HepG2 (cell line): Measurements from ENCODE around the gene SAPCD2. TPM values are rescaled to one million over a fixed set of nuclear protein-coding genes. Genes with fewer than 3 reads are reported as not detected.
A peak's percentile ranks its signal among the peaks of the same experiment; 100 is the strongest.

Source experiments
- ATAC-seq: fragments of 200-7000 bp; cut with Tn5 transposase; 3 replicates; pipeline ENCODE4 v1.9.1; 2020; ENCODE audit warnings: mild to moderate bottlenecking, moderate library complexity
- BruUV-seq: library from RNA; stranded (reverse); fragments of 400-500 nt; replicated peaks from 2 replicates; lab custom pipeline; 2021; lab: Mats Ljungman, UMichigan
- CTCF ChIA-PET: fragments of 300-600 bp; formaldehyde crosslinking; extraction: SDS; loops from one replicate; lab custom pipeline; 2021; ENCODE audit warnings: low total read pairs, inconsistent platforms, low intra/inter-chr PET ratio; lab: Yijun Ruan, JAX
- POLR2A ChIA-PET: fragments of 350-600 bp; sonication (Branson Sonifier 250); formaldehyde crosslinking; loops from one replicate; lab custom pipeline; 2020; ENCODE audit warnings: antibody characterized with exemption, inconsistent platforms; lab: Yijun Ruan, JAX
- DNase-seq: peaks from one replicate; pipeline ENCODE4 v3.0.0-alpha.2; 2015; ENCODE audit warnings: low spot score
- FAIRE-seq: peaks from 3 replicates; lab custom pipeline; 2011; peaks lifted over from hg19 to GRCh38; lab: Jason Lieb, UNC
- H2AFZ ChIP-seq: one replicate; pipeline ENCODE4 v1.6.1; 2011; ENCODE audit warnings: low read length, inconsistent platforms
- H3K27ac ChIP-seq: fragments of 300-600 bp; 3 replicates; pipeline ENCODE4 v1.8.0; 2011; ENCODE audit warnings: mixed run types, mild to moderate bottlenecking, mixed read lengths, low read length, inconsistent platforms; ENCODE audit not compliant: insufficient read depth; ENCODE audit errors: extremely low read length
- H3K27me3 ChIP-seq, 2 experiments: fragments of 200-600 bp in 1 of 2; 2 replicates in 1 of 2; 3 replicates in 1 of 2; pipeline versions ENCODE4 v1.6.0 to v1.8.0; 2011; ENCODE audit warnings: low read length in 2 of 2, mild to moderate bottlenecking in 2 of 2, moderate library complexity in 2 of 2, inconsistent platforms in 1 of 2; ENCODE audit not compliant: insufficient read depth in 2 of 2, control insufficient read depth in 1 of 2
- H3K36me3 ChIP-seq, 2 experiments: fragments of 200-600 bp in 1 of 2; replicated peaks in 1 of 2; 2 replicates in 1 of 2; 3 replicates in 1 of 2; pipeline versions ENCODE4 v1.5.1 to v1.8.0; 2011; ENCODE audit warnings: low read length in 2 of 2, inconsistent platforms in 1 of 2; ENCODE audit not compliant: insufficient read depth in 2 of 2, control insufficient read depth in 1 of 2
- H3K4me1 ChIP-seq: 2 replicates; pipeline ENCODE4 v1.5.1; 2012; ENCODE audit warnings: low read length, inconsistent platforms; ENCODE audit not compliant: insufficient read depth
- H3K4me2 ChIP-seq: 2 replicates; pipeline ENCODE4 v1.6.0; 2011; ENCODE audit warnings: low read depth, low read length, inconsistent platforms
- H3K4me3 ChIP-seq, 3 experiments: fragments of 200-600 bp in 1 of 3; sonication (generic), shearing (Covaris generic) in 1 of 3; replicated peaks in 1 of 3; 2 replicates each; pipeline ENCODE4 v1.5.1; 2011 to 2016; ENCODE audit warnings: low read length in 3 of 3, inconsistent platforms in 2 of 3, low read depth in 2 of 3, mild to moderate bottlenecking in 2 of 3, control low read depth in 1 of 3, mixed read lengths in 1 of 3; ENCODE audit not compliant: insufficient read depth in 1 of 3
- H3K79me2 ChIP-seq: one replicate; pipeline ENCODE4 v1.6.1; 2011; ENCODE audit warnings: low read length, inconsistent platforms; ENCODE audit not compliant: insufficient read depth
- H3K9ac ChIP-seq: 2 replicates; pipeline ENCODE4 v1.6.0; 2011; ENCODE audit warnings: mild to moderate bottlenecking, low read depth, low read length, inconsistent platforms; ENCODE audit not compliant: insufficient read depth
- H3K9me3 ChIP-seq: 2 replicates; pipeline ENCODE4 v1.5.1; 2012; ENCODE audit warnings: mild to moderate bottlenecking, low read length
- H4K20me1 ChIP-seq: 2 replicates; pipeline ENCODE4 v1.6.0; 2011; ENCODE audit warnings: inconsistent platforms, mild to moderate bottlenecking, low read length, moderate library complexity; ENCODE audit not compliant: insufficient read depth
- ARNT2 ChIP-seq: sonication (generic); formaldehyde crosslinking; IDR thresholded peaks from 2 replicates; pipeline ENCODE4 v1.8.0; 2022; ENCODE audit warnings: mild to moderate bottlenecking, low read depth, missing genetic modification reagents, moderate library complexity
- HOXA5 ChIP-seq: sonication (generic); formaldehyde crosslinking; IDR thresholded peaks from 2 replicates; pipeline ENCODE4 v1.4.0; 2020; ENCODE audit warnings: missing genetic modification reagents
- HOXA9 ChIP-seq: sonication (generic); formaldehyde crosslinking; IDR thresholded peaks from 2 replicates; pipeline ENCODE4 v1.8.1; 2022; ENCODE audit warnings: missing genetic modification reagents, mild to moderate bottlenecking, moderate library complexity, borderline replicate concordance
- JUNB ChIP-seq: sonication (generic); formaldehyde crosslinking; IDR thresholded peaks from 2 replicates; pipeline ENCODE4 v1.8.0; 2022; ENCODE audit warnings: missing genetic modification reagents, mild to moderate bottlenecking, borderline replicate concordance
- MTF2 ChIP-seq: sonication (generic); formaldehyde crosslinking; IDR thresholded peaks from 2 replicates; pipeline ENCODE4 v1.5.0; 2020; ENCODE audit warnings: missing genetic modification reagents, borderline replicate concordance
- TSC22D2 ChIP-seq: sonication (generic); formaldehyde crosslinking; IDR thresholded peaks from 2 replicates; pipeline ENCODE4 v1.5.1; 2020; ENCODE audit warnings: missing genetic modification reagents, mild to moderate bottlenecking, borderline replicate concordance
- ZBTB20 ChIP-seq: sonication (generic); formaldehyde crosslinking; IDR thresholded peaks from 2 replicates; pipeline ENCODE4 v1.8.1; 2023; ENCODE audit warnings: missing genetic modification reagents, low read depth, mild to moderate bottlenecking, borderline replicate concordance
- ZNF564 ChIP-seq: sonication (generic); formaldehyde crosslinking; IDR thresholded peaks from 2 replicates; pipeline ENCODE4 v1.8.1; 2023; ENCODE audit warnings: mild to moderate bottlenecking, missing genetic modification reagents
- WGBS: methylation state at CpG from one replicate; pipeline ENCODE4 v1.1.6; 2017; ENCODE audit warnings: low lambda C conversion rate; 5-methylcytosine and 5-hydroxymethylcytosine counted together
- in situ Hi-C: cut with HindIII; loops from 2 replicates; pipeline ENCODE4 v1.10.0; 2017; ENCODE audit warnings: low pct_unique_long_range_greater_than_20kb; ENCODE audit not compliant: extremely low pct_ligation_motif_present
- intact Hi-C: fragments of 100-400 bp; cut with micrococcal nuclease; formaldehyde crosslinking; loops from one replicate; pipeline ENCODE4 v1.10.0; 2022; ENCODE audit not compliant: unreplicated experiment
- polyA plus RNA-seq, 8 experiments: library from polyadenylated mRNA; depleted of rRNA in 3 of 8; stranded (reverse) in 7 of 8; unstranded in 1 of 8; fragments of >200 nt; fragmentation: Illumina TruSeq in 4 of 8; extraction: Trizol in 4 of 8; gene quantifications; 2 replicates each; pipeline versions ENCODE4 v1.2.1 to v1.2.3, GENCODE V29; 2011 to 2016; ENCODE audit warnings: low read depth in 4 of 8, missing spikeins in 1 of 8, mixed read lengths in 1 of 8; ENCODE audit not compliant: insufficient read depth in 1 of 8
- total RNA-seq, 5 experiments: library from RNA; depleted of rRNA; stranded (reverse); fragments of >200 nt; fragmentation: Illumina TruSeq; extraction: Trizol; gene quantifications; 2 replicates each; pipeline ENCODE4 v1.2.3, GENCODE V29; 2016; ENCODE audit warnings: low read depth in 1 of 5
- TF ChIP-seq, protein P1 (sequence below): sonication (generic); formaldehyde crosslinking; IDR thresholded peaks from 2 replicates; pipeline ENCODE4 v1.4.0; 2020; ENCODE audit warnings: missing genetic modification reagents, mild to moderate bottlenecking, borderline replicate concordance
- TF ChIP-seq, protein P2 (sequence below): IDR thresholded peaks from 2 replicates; pipeline ENCODE4 v1.6.1; 2016; ENCODE audit warnings: missing compliant biosample characterization, missing genetic modification reagents, borderline replicate concordance

Gene SAPCD2
- total and polyA plus RNA-seq, 2 of the 13 experiments (the other 11 are each of a cell fraction or from before 2014, with no cell fraction given), result 21.9 to 42.8 TPM

DNA sequence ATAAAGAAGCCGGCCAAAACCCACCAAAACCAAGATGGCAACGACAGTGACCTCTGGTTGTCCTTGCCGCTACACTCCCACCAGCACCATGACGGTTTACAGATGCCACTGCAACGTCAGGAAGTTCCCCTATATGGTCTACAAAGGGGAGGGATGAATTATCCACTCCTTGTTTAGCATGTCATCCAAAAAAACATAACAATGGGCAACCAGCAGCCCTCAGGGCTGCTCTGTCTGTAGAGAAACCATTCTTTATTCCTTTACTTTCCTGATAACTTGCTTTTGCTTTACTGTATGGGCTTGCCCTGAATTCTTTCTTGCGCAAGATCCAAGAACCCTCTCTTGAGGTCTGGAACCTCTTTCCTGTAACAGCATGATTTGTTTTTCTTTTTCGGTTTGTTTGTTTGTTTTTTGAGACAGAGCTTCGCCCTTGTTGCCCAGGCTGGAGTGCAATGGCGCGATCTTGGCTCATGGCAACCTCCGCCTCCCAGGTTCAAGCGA, 5.0 kb upstream of the SAPCD2 start (continued):
- no peak for TF ChIP-seq ZBTB20
- TF ChIP-seq ZNF564 (CRISPR knock-in tag), result no peak
- TF ChIP-seq, protein P1, sequence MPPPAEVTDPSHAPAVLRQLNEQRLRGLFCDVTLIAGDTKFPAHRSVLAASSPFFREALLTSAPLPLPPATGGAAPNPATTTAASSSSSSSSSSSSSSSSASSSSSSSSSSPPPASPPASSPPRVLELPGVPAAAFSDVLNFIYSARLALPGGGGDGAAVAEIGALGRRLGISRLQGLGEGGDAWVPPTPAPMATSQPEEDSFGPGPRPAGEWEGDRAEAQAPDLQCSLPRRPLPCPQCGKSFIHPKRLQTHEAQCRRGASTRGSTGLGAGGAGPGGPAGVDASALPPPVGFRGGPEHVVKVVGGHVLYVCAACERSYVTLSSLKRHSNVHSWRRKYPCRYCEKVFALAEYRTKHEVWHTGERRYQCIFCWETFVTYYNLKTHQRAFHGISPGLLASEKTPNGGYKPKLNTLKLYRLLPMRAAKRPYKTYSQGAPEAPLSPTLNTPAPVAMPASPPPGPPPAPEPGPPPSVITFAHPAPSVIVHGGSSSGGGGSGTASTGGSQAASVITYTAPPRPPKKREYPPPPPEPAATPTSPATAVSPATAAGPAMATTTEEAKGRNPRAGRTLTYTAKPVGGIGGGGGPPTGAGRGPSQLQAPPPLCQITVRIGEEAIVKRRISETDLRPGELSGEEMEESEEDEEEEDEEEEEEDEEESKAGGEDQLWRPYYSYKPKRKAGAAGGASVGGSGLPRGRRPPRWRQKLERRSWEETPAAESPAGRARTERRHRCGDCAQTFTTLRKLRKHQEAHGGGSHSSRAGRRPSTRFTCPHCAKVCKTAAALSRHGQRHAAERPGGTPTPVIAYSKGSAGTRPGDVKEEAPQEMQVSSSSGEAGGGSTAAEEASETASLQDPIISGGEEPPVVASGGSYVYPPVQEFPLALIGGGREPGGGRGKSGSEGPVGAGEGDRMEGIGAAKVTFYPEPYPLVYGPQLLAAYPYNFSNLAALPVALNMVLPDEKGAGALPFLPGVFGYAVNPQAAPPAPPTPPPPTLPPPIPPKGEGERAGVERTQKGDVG (CRISPR knock-in tag), result no peak
- TF ChIP-seq HOXA5, result no peak
- TF ChIP-seq, protein P2, sequence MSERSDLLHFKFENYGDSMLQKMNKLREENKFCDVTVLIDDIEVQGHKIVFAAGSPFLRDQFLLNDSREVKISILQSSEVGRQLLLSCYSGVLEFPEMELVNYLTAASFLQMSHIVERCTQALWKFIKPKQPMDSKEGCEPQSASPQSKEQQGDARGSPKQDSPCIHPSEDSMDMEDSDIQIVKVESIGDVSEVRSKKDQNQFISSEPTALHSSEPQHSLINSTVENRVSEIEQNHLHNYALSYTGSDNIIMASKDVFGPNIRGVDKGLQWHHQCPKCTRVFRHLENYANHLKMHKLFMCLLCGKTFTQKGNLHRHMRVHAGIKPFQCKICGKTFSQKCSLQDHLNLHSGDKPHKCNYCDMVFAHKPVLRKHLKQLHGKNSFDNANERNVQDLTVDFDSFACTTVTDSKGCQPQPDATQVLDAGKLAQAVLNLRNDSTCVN (CRISPR knock-in tag), result no peak
- no peak for TF ChIP-seq MTF2 (CRISPR knock-in tag)
- TF ChIP-seq TSC22D2 (CRISPR knock-in tag), result no peak

DNA sequence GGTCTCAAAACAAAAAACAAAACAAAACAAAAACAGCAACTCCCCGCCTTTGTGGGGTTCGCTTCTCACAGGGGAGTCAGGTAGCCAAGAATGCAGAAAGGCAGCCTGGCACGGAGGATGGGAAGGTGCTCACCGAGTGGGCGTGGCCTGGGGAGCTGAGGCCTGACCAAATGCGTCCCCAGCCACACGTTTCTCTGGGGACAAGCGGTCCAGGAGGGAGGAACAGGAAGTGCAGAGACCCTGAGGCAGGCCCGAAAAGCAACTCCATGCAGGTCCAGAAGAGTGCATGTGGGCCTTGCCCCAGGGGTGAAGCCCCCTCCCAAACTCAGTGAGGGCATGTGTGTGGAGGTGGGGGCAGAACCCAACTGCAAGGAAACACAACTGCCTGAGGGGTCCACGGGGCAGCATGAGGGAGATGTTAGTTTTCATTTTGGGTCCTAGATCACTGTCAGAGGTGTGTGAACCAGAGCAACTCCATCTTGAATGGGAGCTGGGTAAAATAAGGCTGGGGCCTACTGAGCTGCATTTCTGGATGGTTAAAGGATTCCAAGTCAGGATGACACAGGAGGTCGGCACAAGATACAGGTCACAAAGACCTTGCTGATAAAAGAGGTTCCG, 4.4 kb upstream of the SAPCD2 start:
- CTCF ChIA-PET, result no interaction called here
- no peak for FAIRE-seq
- Histone ChIP-seq H3K9me3 (no peaks in the 10 kb centered on the region), H3K4me1 (peaks cover 52% of the 10 kb centered on the region), H3K27ac (no peak overlapping the region), H4K20me1 (no peaks in the 10 kb centered on the region), H3K4me3 (no peak overlapping the region), H3K79me2 (no peaks in the 10 kb centered on the region), H3K9ac (no peak overlapping the region), H3K4me2 (no peak overlapping the region), H2AFZ (no peak overlapping the region), H3K27me3 (no peaks in the 10 kb centered on the region), H3K36me3 (peaks cover 0 to 4% of the 10 kb centered on the region in 2 experiments; a peak in 3 of 5 replicates)
- TF ChIP-seq HOXA9 (CRISPR knock-in tag) (no peak), JUNB (0 out of 2 replicates have a peak, but pooled peaks have one; percentile 27), ARNT2 (CRISPR knock-in tag) (no peak)
- BruUV-seq, result no TSS peak
- in situ Hi-C loops (no loop called here), intact Hi-C loops (no loop called here)
- DNase-seq, result no peak
- 77% methylated on average over 12 of the region's 12 CpGs for WGBS
- POLR2A ChIA-PET, result interaction anchor here (2.9 kb wide), 1 partner anchor 11 kb away, joined by 30 read pairs; the partner anchor contains the start of gene MAN1B1
- no peak for ATAC-seq
